SK-N-SH treated with all-trans-retinoic acid at 6 μM for 48 hours (cell line): ENCODE measurements around the gene DNMT3A.

Experiments used
- ATAC-seq: fragments of 200-7000 bp; cut with Tn5 transposase; 3 replicates; pipeline ENCODE4 v1.9.1; 2020; ENCODE audit warnings: mild to moderate bottlenecking, moderate library complexity
- ARNTL ChIP-seq: fragments of 450-650 bp; formaldehyde crosslinking; IDR thresholded peaks from 2 replicates; pipeline ENCODE4 v1.5.0; 2020; ENCODE audit warnings: low read depth, mild to moderate bottlenecking, moderate library complexity, borderline replicate concordance
- BACH2 ChIP-seq: fragments of 250-450 bp; sonication (Bioruptor Pico); IDR thresholded peaks from 2 replicates; pipeline ENCODE4 v1.9.0; 2021; ENCODE audit warnings: mild to moderate bottlenecking, borderline replicate concordance
- CSDC2 ChIP-seq: fragments of 250-450 bp; sonication (Bioruptor Pico); IDR thresholded peaks from 2 replicates; pipeline ENCODE4 v1.5.0; 2020; ENCODE audit warnings: mild to moderate bottlenecking, moderate library complexity
- CSRNP3 ChIP-seq: fragments of 250-450 bp; sonication (Bioruptor Pico); IDR thresholded peaks from 2 replicates; pipeline ENCODE4 v1.5.1; 2021; ENCODE audit warnings: mild to moderate bottlenecking, moderate library complexity
- ESRRG ChIP-seq: fragments of 250-450 bp; sonication (Bioruptor Pico); IDR thresholded peaks from 2 replicates; pipeline ENCODE4 v1.6.1; 2021; ENCODE audit warnings: mild to moderate bottlenecking
- GLIS3 ChIP-seq: fragments of 250-450 bp; sonication (Bioruptor Pico); IDR thresholded peaks from 2 replicates; pipeline ENCODE4 v1.5.0; 2020; ENCODE audit warnings: mild to moderate bottlenecking, moderate library complexity
- ISL1 ChIP-seq: fragments of 250-450 bp; sonication (Bioruptor Pico); IDR thresholded peaks from 2 replicates; pipeline ENCODE4 v2.1.2; 2022; ENCODE audit warnings: mild to moderate bottlenecking, moderate library complexity
- OSR1 ChIP-seq: fragments of 250-450 bp; sonication (Bioruptor Pico); IDR thresholded peaks from 2 replicates; pipeline ENCODE4 v1.8.0; 2022; ENCODE audit warnings: moderate library complexity, mild to moderate bottlenecking, inconsistent platforms
- PATZ1 ChIP-seq: fragments of 250-450 bp; sonication (Bioruptor Pico); IDR thresholded peaks from 2 replicates; pipeline ENCODE4 v1.8.0; 2020; ENCODE audit warnings: mild to moderate bottlenecking, moderate library complexity, borderline replicate concordance
- POU6F1 ChIP-seq: fragments of 250-450 bp; sonication (Bioruptor Pico); IDR thresholded peaks from 2 replicates; pipeline ENCODE4 v1.8.0; 2021; ENCODE audit warnings: low read depth, mild to moderate bottlenecking, moderate library complexity, borderline replicate concordance
- PPARA ChIP-seq: fragments of 250-450 bp; sonication (Bioruptor Pico); IDR thresholded peaks from 2 replicates; pipeline ENCODE4 v1.5.0; 2020; ENCODE audit warnings: mild to moderate bottlenecking, borderline replicate concordance
- RARB ChIP-seq: fragments of 250-450 bp; sonication (Bioruptor Pico); IDR thresholded peaks from 2 replicates; pipeline ENCODE4 v1.8.0; 2021; ENCODE audit warnings: mild to moderate bottlenecking, moderate library complexity
- SNAI2 ChIP-seq: fragments of 250-450 bp; sonication (Bioruptor Pico); IDR thresholded peaks from 2 replicates; pipeline ENCODE4 v1.5.0; 2020; ENCODE audit warnings: mild to moderate bottlenecking, moderate library complexity
- TCF4 ChIP-seq: fragments of 250-450 bp; sonication (Bioruptor Pico); IDR thresholded peaks from 2 replicates; pipeline ENCODE4 v1.8.0; 2021; ENCODE audit warnings: mild to moderate bottlenecking, moderate library complexity, borderline replicate concordance
- TOX ChIP-seq: fragments of 250-450 bp; sonication (Bioruptor Pico); IDR thresholded peaks from 2 replicates; pipeline ENCODE4 v1.8.0; 2021; ENCODE audit warnings: mild to moderate bottlenecking, moderate library complexity, borderline replicate concordance
- TSHZ2 ChIP-seq: fragments of 250-450 bp; sonication (Bioruptor Pico); IDR thresholded peaks from 2 replicates; pipeline ENCODE4 v1.5.0; 2020; ENCODE audit warnings: mild to moderate bottlenecking, moderate library complexity
- ZC3H10 ChIP-seq: fragments of 250-450 bp; sonication (Bioruptor Pico); IDR thresholded peaks from 2 replicates; pipeline ENCODE4 v1.5.1; 2021; ENCODE audit warnings: mild to moderate bottlenecking, moderate library complexity
- ZFP3 ChIP-seq: fragments of 250-450 bp; sonication (Bioruptor Pico); IDR thresholded peaks from 2 replicates; pipeline ENCODE4 v1.5.0; 2020; ENCODE audit warnings: mild to moderate bottlenecking, moderate library complexity
- ZFP30 ChIP-seq: fragments of 450-650 bp; formaldehyde crosslinking; IDR thresholded peaks from 2 replicates; pipeline ENCODE4 v1.5.0; 2022; ENCODE audit warnings: mild to moderate bottlenecking, moderate library complexity
- ZNF565 ChIP-seq: fragments of 450-650 bp; formaldehyde crosslinking; conservative IDR thresholded peaks from 2 replicates; pipeline ENCODE4 v1.5.0; 2020; ENCODE audit warnings: low read depth, mild to moderate bottlenecking, moderate library complexity
- ZNF70 ChIP-seq: fragments of 450-650 bp; formaldehyde crosslinking; IDR thresholded peaks from 2 replicates; pipeline ENCODE4 v1.5.0; 2020; ENCODE audit warnings: mild to moderate bottlenecking, moderate library complexity
- ZNF8 ChIP-seq: fragments of 450-650 bp; formaldehyde crosslinking; IDR thresholded peaks from 2 replicates; pipeline ENCODE4 v1.5.0; 2020; ENCODE audit warnings: mild to moderate bottlenecking, moderate library complexity

The DNMT3A gene

GRCh38 chr2:25375371-25375988 is 33.8 kb upstream of the DNMT3A start:
- TF ChIP-seq CSRNP3 (CRISPR knock-in tag), result no peak
- no peak for TF ChIP-seq ISL1 (CRISPR knock-in tag)
- no peak for TF ChIP-seq RARB (CRISPR knock-in tag)
- TF ChIP-seq ESRRG (CRISPR knock-in tag), result no peak
- TF ChIP-seq BACH2 (CRISPR knock-in tag), result no peak
- no peak for TF ChIP-seq ZFP30 (CRISPR knock-in tag)
- TF ChIP-seq TCF4 (CRISPR knock-in tag), result no peak
- no peak for TF ChIP-seq ZNF565 (CRISPR knock-in tag)
- no peak for TF ChIP-seq CSDC2 (CRISPR knock-in tag)
- TF ChIP-seq PATZ1 (CRISPR knock-in tag), result no peak
- TF ChIP-seq ARNTL, result no peak
- TF ChIP-seq ZC3H10 (CRISPR knock-in tag), result no peak
- no peak for TF ChIP-seq GLIS3 (CRISPR knock-in tag)
- TF ChIP-seq POU6F1 (CRISPR knock-in tag), result no peak
- TF ChIP-seq ZFP3 (CRISPR knock-in tag), result no peak
- TF ChIP-seq, all 23 proteins: peak for 0
- no peak for ATAC-seq

- TF ChIP-seq OSR1 (CRISPR knock-in tag) (no peak), SNAI2 (CRISPR knock-in tag) (no peak), PPARA (CRISPR knock-in tag) (no peak), ZC3H10 (CRISPR knock-in tag) (no peak), ZNF70 (CRISPR knock-in tag) (no peak), ESRRG (CRISPR knock-in tag) (no peak), GLIS3 (CRISPR knock-in tag) (no peak), ZFP30 (CRISPR knock-in tag) (no peak)
- ATAC-seq, result no peak
These were observed 33.1 kb upstream of the DNMT3A start for GRCh38 chr2:25374827-25375226.

GRCh38 chr2:25374411-25374810 is 32.7 kb upstream of the DNMT3A start:
- TF ChIP-seq BACH2 (CRISPR knock-in tag) (no peak), ESRRG (CRISPR knock-in tag) (no peak), ZNF8 (CRISPR knock-in tag) (no peak), CSDC2 (CRISPR knock-in tag) (no peak), SNAI2 (CRISPR knock-in tag) (no peak), PPARA (CRISPR knock-in tag) (no peak), ZNF565 (CRISPR knock-in tag) (no peak), TCF4 (CRISPR knock-in tag) (no peak), ZNF70 (CRISPR knock-in tag) (no peak), GLIS3 (CRISPR knock-in tag) (no peak), POU6F1 (CRISPR knock-in tag) (no peak), TOX (no peak), ZFP3 (CRISPR knock-in tag) (no peak), ZC3H10 (CRISPR knock-in tag) (no peak), ARNTL (no peak), TSHZ2 (CRISPR knock-in tag) (no peak), ISL1 (CRISPR knock-in tag) (no peak)
- no peak for ATAC-seq
